Camera-type eye (tissue), 1 donor: ENCODE results near the gene HLA-DRB5. TPM values are rescaled to one million over a fixed set of nuclear protein-coding genes. Genes with fewer than 3 reads are reported as not detected.

ENCODE experiments used
- total RNA-seq: library from RNA; depleted of rRNA; stranded (reverse); fragments of >200 nt; gene quantifications from one replicate; pipeline ENCODE4 v1.2.3, GENCODE V29; 2014

HLA-DRB5 gene
- not detected for total RNA-seq

DNA sequence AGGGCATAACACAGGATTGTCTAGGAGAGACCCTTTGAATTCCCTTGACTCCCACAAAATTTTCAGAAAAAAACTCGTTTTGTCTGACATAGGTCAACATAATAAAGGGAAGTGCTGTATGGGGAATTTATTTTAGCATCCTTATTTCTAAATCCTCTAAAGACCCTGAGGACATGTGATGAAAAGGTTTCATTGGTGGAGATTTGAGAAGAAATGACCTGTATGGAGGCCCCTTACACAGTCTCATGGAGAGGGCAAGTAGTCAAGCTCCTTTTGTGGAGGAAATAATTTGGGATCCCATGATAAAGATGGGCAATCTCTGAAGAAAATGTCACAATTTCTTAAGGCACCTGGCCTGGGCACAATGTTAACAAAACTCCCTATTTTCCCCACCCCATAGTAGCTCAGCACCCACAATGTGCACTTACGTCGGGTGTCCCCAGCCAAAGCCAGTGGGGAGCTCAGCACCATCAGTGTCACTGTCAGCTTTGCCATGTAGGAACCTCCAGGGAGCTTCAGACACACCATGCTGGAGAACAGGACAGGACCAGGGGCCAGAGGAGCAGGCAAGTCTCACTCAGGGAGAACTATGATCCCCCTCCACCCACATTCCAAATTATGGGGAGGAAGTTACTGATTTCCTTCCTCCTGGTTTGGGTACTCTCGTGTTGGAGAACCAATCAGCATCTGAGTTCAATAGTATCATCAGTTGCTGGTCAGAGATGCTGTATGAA is at the start of gene HLA-DRB5:
Gene HLA-DRB5, minus strand, starts transcription at position 591 of the 734 bp plus-strand sequence. Its CDS starts 63 bp downstream, at position 528.

Other genes with a start within 250 kb of the HLA-DRB5 start
- not detected for gene TSBP1, start 158.4 kb downstream of the HLA-DRB5 start, total RNA-seq
- gene BTNL2, start 123.1 kb downstream of the HLA-DRB5 start, total RNA-seq: not detected
- gene HLA-DRA, start 90.4 kb downstream of the HLA-DRB5 start, total RNA-seq: 40.0 TPM
- gene HLA-DRB1, start 59.6 kb upstream of the HLA-DRB5 start, total RNA-seq: 6.3 TPM
- gene HLA-DQA1, start 107.1 kb upstream of the HLA-DRB5 start, total RNA-seq: 0.38 TPM
- gene HLA-DQB1, start 136.4 kb upstream of the HLA-DRB5 start, total RNA-seq: 0.27 TPM
- not detected for gene HLA-DQA2, start 211.1 kb upstream of the HLA-DRB5 start, total RNA-seq
- gene HLA-DQB2, start 233.2 kb upstream of the HLA-DRB5 start, total RNA-seq: not detected